HL-60/S4 treated with retinoic acid at 250 ng/mL for 4 days and 3 days (cell line): Measurements from ENCODE around the gene MICAL3.
"Not testable (repeated sequence)": the region's sequence is repeated elsewhere in the genome, so short reads cannot be mapped to it uniquely, and the experiment has no call there.

Experiments used
- in situ Hi-C: fragments of 300-500 bp; cut with MboI; formaldehyde crosslinking; loops from 2 replicates; pipeline ENCODE4 v1.7.0; 2022; ENCODE audit warnings: low sequenced_read_pairs

The MICAL3 gene

GRCh38 chr22:18024276-18024939 is at the start of gene MICAL3:
Gene MICAL3 (minus strand): TSS chr22:18024561. CDS start chr22:17906812, 117,749 bp downstream.
- in situ Hi-C loops, result no loop called here

- in situ Hi-C loops, result not testable (repeated sequence)
These were observed 49.6 kb upstream of the MICAL3 start for GRCh38 chr22:18073927-18074326.

DNA sequence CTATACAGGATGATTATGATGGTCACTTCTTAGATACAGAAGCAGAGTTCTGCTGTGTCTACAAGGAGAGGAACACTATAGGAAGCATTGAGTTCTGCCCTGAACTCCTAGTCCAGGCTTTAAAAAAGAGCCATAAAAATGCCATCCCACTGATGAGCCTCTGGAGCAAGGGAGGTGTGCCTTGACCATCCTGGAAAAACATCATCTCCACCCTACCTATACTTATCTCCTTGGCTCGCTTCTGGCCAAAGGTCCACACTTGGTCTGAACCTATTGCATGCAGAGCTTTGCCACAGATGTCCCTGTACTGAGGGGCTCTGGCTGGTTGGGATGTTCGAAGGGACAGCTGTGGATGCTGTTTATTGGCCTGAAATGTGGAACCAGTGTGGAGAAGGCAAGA is 49.1 kb upstream of the MICAL3 start:
- in situ Hi-C loops, result no loop called here

DNA sequence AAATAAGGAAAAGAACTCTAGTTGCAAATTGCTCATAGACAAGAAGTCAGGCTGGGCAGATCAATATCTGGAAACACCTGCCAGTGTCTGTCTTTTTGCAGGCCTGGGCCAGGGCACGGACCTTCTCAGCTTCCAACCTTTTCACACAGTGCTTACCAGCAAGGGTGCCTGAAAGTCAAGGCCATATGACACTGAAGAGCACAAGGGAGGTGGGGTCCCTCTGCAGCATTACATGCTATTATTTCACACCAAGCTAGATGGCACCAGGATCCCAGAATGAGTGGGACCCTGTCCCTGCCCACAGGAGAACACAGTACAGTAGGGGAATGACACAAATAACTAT is 47.6 kb upstream of the MICAL3 start:
- in situ Hi-C loops, result no loop called here

DNA sequence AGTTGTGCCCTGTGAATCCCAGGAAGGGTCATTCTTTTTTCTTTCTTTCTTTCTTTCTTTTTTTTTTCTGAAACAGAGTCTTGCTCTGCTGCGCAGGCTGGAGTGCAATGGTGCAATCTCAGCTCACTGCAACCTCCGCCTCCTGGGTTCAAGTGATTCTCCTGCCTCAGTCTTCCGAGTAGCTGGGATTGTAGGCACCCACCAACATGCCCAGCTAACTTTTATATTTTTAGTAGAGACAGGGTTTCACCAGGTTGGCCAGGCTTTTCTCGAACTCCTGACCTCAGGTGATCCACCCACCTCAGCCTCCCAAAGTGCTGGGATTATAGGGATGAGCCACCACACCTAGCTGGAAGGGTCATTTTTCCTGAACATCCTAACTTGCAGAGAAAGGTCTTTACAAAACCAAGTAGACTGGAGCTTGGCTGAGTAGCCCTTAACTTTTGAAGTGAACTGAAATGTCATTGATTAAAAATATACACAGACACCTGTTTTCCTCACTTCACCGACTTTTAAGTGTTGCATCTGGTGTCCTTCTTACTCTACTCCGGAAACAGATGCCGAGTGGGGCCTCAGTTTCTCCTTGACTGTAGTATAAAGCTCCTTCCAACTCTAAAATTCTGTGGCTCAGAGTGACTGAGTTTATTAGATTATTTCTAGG is 47.1 kb upstream of the MICAL3 start:
- in situ Hi-C loops, result not testable (repeated sequence)

DNA sequence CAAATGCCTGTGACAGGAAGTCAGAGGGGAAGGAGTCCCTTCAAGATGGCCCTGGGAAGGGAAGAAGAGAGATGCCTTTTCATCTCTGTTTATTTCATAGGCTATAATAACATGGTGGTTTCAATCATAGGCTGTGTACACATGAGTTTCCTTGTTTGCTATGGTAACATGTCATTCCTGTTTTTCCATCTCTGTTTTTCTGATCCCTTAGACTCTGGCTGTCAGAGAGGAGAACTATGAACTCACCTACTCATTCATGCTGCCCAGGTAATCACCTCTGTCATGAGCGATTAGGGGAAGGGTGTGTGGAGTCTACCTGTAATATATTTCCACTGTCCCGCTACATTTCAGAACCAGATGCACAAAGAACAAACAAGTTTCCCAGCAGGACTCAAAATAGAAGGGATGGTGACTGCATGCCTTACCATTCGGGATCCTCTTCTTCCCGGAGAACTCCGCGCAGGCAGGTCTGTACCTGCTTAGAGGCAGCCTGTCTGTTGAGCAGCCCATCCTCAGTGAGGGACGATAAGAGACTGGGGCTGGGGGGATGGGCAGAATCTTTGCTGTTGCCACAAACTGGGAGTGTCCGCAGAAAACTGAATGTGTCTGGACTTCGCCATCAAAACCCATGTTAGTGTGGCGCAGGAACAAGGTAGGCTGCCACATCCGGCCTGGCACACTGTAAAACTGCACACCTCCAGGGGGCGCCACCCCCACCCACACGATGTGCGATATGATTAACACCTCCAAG is 46.4 kb upstream of the MICAL3 start:
- in situ Hi-C loops, result no loop called here

- in situ Hi-C loops, result no loop called here
These were observed 45.7 kb upstream of the MICAL3 start for GRCh38 chr22:18070041-18070440.

GRCh38 chr22:18069041-18069440 is 44.7 kb upstream of the MICAL3 start:
- in situ Hi-C loops, result loop anchor here (10.0 kb wide), 1 partner anchor 234 kb away; no protein-coding TSS in a partner anchor

DNA sequence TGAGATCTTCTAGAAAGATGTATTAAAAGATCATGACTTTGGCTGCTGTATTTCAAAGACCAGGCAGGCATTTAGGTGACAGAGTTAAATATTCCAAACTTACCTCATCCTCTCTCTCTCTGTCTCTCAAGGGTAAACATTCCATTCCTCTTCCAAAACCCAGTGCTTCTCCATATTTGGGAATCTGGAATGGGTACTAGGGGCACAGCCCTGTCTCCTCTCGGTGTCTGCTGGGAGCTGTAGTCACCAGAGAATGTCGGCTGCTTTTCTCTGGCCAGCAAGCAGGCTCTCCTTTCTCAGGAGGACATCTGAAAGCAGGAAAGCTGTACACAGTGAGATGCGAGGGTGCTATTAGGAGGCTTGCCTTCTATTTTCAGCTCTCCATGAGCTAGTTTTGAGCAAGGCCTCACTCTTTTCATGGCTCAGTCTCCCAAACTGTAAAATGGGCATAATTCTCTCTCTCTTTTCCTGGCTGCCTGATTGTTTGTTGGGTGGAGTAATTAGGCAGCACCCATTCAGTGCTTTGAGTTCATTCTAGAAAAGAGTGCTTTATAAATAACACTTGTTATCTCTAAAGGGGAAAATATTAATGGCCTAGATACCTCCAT is 44.1 kb upstream of the MICAL3 start:
- in situ Hi-C loops, result loop anchor here (10.0 kb wide), 1 partner anchor 234 kb away; no protein-coding TSS in a partner anchor

- in situ Hi-C loops, result loop anchor here (10.0 kb wide), 1 partner anchor 233 kb away; no protein-coding TSS in a partner anchor
These were observed 43.4 kb upstream of the MICAL3 start for GRCh38 chr22:18067548-18068341.

- in situ Hi-C loops, result loop anchor here (10.0 kb wide), 1 partner anchor 232 kb away; no protein-coding TSS in a partner anchor
These were observed 42.8 kb upstream of the MICAL3 start for GRCh38 chr22:18067121-18067520.

GRCh38 chr22:18066181-18066859 is 42.0 kb upstream of the MICAL3 start:
- in situ Hi-C loops, result loop anchor here (10.0 kb wide), 1 partner anchor 232 kb away; no protein-coding TSS in a partner anchor

DNA sequence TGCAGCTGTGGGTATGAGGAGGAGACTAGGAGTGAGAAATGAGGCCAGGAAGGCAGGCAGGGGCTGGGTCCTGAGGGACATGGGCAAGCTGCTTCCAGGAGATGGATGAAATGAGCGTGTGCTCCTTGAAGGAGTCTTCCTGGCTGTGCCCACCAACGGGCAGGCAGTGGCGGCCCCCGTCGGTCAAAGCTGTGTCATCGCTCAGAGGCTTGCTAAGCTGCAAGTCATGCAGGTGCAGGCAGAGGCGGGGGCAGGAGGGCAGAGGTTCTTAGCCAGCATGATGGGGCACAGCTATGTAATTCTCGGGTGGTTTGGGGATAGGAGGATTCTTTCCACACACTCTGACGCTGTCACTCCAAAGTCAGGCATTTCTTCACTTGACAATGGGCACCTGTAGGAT is 40.9 kb upstream of the MICAL3 start:
- in situ Hi-C loops, result loop anchor here (10.0 kb wide), 1 partner anchor 230 kb away; no protein-coding TSS in a partner anchor

- in situ Hi-C loops, result loop anchor here (10.0 kb wide), 1 partner anchor 230 kb away; no protein-coding TSS in a partner anchor
These were observed 40.3 kb upstream of the MICAL3 start for GRCh38 chr22:18064636-18065035.

GRCh38 chr22:18063715-18064114 is 39.4 kb upstream of the MICAL3 start:
- in situ Hi-C loops, result loop anchor here (10.0 kb wide), 1 partner anchor 229 kb away; no protein-coding TSS in a partner anchor

DNA sequence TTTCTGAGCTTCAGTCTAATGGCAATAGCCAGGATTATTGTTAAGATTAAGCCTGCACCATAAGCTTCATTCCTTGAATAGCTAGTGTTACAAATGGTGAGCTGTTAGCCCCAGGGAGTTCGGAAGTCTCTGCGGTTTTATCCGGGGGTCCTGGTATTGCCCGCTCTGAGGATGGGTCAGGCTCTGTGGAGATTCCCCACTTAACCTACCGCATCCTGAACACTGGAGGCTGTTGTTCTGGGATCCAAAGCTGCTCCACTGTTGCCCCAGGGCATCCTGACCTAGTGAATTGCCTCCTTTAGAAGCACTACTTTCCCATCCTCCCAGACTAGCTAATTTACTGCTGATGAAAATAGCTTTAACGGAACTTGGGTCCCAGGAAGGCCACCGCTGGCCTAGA is 38.9 kb upstream of the MICAL3 start:
- in situ Hi-C loops, result loop anchor here (10.0 kb wide), 1 partner anchor 229 kb away; no protein-coding TSS in a partner anchor

- in situ Hi-C loops, result loop anchor here (10.0 kb wide), 1 partner anchor 228 kb away; no protein-coding TSS in a partner anchor
These were observed 38.1 kb upstream of the MICAL3 start for GRCh38 chr22:18062421-18062820.

- in situ Hi-C loops, result loop anchor here (10.0 kb wide), 1 partner anchor 226 kb away; no protein-coding TSS in a partner anchor
These were observed 36.6 kb upstream of the MICAL3 start for GRCh38 chr22:18060646-18061620.
